ENCODE measurements around the gene HOXA1.

HOXA1 gene

DNA sequence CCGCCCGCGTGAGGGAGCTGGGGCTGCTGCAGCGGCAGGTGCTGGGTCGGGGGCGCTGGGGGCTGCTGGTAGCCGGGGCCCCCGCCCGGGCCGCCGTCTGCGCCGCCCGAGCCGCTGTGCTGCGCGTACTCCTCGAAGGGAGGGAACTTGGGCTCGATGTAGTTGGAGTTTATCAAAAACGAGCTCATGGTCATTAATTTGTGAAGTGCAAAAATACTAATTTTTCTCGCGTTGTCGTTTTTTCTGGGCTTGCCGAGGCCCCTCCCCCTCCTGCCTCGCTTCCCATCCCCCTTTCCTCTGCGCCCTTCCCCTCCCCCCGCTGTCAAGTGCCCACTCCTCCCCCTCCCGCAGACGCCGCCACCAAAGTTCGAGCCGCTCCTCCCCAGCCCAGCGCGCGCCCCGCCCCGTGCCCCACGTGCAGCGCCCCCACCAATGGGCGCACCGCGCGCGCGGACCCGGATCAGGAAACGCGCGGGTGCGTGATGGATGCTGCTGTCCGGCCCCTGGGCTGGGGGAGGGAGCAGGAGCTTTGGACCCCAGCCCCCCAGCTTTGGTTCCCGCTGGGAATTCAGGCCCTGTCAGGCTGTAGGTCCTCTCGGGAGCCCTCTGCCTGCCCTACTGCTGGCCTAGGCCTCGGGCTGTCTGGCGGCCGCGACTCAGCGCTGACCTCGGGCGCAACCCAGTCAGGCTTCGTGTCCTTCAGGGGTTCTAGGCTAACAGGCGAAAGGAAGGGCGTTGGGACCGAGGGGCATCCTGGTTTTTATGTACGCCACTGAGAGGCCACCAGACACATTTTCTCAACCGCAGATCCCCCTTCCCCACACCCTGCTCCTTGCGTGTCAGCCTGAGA is 35.0 kb upstream of the HOXA1 start, which contains the start of gene HOXA4:
TSS of gene HOXA4 (minus strand) at position 218 of the 850 bp plus-strand sequence. CDS start at position 194, 24 bp downstream.
- DNase-seq = peak; percentile 95

- DNase-seq = peak; percentile 57
Observed at GRCh38 chr7:27129729-27130539, 34.1 kb upstream of the HOXA1 start.

DNA sequence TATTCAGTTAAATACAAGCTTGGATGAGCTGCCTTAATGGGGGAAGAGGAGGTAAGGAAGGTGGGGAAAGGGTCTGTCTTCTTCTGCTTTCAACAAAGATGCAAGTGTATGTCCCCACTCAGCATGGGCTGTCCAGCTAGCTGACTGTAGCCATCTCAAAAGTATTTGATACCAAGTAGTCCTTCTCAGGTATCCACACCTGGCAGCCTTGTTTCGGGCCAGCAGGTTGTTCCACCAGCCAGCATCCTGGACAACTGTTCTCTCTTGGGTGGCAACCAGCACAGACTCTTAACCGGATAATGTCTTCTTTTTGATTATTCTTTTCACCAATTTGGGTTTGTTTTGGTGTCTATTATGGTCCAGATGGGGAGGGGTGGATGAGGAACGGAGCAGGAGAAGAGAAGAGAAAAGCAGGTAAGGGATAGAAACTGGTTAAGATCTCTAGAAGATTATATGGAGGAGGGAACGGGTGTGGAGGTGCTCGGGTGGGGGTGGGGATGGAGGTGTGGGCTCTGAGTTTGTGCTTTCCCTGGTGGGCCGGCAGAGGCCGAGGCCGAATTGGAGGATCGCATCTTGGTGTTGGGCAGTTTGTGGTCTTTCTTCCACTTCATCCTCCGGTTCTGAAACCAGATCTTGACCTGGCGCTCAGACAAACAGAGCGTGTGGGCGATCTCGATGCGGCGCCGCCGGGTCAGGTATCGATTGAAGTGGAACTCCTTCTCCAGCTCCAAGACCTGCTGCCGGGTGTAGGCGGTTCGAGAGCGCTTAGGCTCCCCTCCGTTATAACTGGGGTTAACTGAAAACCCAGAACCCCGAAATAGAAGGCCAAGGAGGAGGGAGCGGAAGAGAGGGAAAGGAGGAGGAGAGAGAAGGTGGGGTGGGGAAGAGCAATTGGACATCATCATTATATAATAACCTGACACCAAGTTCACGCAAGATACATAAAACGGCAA is 33.3 kb upstream of the HOXA1 start:
- no peak for DNase-seq

GRCh38 chr7:27128034-27128433 is 32.2 kb upstream of the HOXA1 start:
- DNase-seq = no peak

DNA sequence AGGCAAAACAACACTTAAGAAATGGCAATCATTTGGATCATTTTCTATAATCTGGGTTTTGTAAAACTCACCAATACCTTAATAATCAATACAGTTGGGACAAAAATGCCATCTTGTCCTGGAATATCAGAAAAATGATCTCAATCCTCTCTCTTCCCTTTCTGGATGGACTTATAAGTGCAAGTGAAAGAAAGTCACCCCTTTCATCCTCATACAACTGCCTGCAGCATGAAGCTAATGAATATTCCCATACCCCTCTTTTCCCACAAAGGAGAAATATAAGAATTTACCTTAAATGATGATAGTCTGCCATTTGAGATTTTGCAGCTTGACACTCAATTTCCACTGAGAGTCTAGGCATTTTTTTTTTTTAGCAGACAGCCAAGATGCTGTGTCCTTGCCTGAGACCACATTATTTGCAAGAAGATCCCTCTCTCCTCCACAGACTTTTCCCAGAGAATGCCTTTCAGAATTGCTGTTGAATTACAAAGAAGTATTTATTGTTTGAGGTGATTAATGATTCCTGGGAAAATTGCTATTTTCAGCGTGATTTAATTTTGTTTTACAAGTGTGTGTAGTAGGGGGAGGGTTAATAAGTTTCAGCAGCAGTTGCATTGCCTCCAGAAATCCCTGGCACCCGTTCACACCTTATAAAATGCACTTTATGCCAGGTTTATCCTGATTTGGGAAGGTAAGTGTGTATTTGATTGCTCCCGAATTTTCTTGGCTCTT is 31.0 kb upstream of the HOXA1 start:
- DNase-seq = no peak

GRCh38 chr7:27125986-27126394 is 30.2 kb upstream of the HOXA1 start:
- DNase-seq = no peak

- no peak for DNase-seq
Observed at GRCh38 chr7:27124902-27125689, 29.3 kb upstream of the HOXA1 start.

DNA sequence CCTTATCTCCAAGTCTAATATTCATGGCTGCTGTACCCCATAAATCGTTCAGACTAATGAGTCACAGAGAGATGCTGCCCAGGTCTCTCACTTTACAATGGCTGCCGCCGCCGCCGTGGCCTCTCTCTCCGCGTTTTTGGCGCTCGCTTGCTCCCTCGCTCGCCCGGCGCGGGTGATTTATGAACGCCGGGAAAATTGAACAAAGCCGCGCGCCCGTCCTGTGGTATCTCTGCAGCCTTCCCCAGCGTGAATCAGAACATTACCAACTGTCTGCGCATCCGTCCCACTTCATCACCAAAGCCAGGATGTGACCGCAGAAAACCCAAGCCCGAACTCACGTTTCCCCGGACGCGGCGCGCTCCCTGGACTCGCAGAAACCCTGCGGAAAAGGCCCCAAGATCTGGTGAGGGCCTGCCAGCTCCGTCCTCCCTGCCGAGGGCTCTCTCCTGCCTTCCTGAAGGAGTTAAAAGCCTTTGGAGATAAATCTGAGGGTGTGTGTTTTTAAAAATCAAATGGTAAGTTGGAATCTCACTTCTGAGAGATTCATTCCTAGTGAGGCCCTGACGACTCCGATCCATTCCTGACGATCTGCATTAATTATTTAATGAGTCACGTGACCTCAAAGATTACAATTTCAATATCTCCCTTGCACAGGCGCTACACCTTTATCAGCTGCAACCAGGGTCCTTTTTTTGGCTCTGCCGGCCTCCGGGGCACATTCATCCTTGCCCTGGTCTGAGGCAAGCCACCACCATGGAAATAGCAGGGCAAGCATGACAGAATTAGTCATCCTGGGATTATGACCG is 28.5 kb upstream of the HOXA1 start:
- no peak for DNase-seq

GRCh38 chr7:27123477-27124053 is 27.8 kb upstream of the HOXA1 start:
- DNase-seq = no peak

DNA sequence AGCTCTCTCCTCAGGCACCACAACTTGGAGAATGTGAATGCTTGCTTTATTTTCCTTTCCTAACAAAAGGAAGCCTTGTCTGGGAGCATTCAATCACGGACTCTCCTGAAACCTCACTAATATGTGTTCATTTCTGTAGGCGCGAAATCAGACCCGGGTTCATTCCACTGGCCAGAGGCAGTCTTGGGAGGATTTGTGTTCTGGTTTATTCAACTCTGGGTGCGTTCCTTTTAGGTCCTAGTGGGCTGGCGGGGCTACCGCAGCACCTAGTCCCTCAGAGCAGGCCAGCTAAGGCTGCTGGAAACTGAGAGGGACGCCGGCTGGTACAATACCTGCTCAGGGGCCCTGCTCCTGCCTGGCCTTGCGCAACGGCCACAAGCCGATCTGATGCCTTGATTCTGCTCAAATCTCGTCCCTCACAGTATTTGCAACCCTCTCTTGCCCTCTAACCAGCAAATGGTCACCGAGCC is 27.2 kb upstream of the HOXA1 start:
- no peak for DNase-seq

DNA sequence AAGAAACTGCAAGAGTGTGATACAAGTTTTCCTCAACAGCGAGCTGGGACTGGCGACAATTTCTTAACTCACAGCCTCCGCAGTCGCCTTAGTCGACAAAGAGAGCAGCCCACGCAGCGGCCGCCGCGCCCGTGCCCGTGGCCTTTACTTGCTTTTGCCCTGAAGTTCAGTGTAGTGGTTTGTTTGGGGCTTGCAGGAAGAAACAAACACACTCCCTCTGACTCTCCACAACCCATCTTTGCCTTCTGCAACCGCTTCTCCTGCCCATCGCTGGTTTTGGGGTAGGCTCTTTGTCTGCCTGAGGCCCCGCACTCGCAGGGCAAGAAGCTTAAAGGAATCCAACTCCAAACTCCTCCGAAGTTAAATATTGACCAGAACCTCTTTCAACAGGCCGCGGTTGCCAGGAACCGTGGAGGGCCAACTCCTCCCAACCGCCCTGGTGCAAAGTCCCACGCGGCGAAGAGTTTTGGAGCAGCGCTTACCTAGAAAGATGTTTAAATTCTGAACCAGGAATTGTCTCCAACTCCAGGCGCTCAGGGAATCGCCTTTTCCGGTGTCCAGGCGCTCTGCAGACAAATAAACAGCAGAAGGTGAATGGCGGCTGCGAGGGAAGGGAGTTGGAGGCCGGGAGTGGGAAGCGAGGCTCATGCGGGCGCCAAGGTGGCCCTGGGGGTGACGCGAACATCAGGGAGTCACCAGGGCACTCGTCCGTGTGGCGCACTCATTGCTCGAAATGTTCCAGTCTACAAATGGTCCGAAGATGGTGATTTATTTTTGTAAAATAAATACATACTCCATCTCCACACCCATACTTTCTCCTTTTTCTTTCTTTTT is 26.5 kb upstream of the HOXA1 start:
- DNase-seq = no peak

DNA sequence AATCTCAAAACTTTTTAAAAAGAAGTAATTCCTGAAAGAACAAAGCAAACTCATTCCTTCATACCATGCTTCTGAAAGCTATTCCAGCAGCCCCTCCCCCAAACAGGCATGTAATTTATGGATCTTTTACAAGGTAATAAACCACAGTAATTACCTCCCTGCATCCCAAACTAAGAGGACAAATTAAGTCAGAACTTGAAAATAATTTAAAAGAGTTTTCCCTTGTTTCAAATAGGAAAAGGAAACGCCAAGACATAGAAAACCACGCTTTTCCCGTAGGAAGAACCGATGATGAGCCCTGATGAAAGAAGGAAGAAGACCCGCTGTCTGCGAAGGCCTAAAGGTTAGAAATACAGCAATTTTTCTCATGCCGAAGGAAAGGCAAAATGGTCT is 25.9 kb upstream of the HOXA1 start:
- no peak for DNase-seq

DNA sequence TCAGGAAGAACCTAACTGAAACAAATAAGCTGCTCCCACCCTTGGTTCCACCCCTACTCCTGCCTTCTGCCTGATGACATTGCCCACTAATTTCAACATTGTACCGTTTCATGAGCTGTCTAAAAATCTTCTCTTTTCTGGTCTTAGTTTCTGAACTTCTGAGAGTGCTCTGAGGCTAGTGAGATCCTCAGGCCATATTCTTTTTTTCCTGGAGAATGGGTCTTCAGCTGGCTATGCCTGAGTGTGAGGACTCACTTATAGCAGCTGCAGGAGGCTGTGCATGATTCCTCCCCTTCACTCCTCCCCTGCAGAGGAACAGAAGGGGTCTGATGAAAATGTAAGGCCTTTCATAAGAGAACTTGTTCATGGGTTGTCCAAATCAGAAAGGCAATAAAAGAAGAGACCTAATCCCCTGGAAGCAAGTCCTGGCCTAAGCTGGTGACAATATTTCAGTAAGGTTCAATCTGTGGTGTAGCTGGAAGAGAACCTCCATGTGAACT is 23.7 kb upstream of the HOXA1 start:
- no peak for DNase-seq

DNA sequence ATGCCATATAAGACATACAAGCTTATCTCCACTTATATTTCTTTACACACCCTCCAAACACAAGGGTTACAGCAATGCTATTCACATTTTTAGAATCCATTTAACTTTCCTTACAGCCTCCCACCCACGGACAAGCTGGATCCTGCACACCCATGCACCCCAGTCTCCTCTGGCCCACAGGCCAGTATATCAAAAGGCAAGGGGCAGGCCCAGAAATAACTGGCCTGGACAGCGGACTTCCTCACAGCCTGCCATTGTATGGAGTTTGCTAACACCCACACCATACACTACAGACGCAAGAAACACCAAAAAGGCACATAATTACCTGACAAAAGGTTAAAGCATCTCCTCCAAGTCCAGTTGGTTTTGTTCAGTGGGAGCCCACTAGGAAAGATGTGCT is 22.8 kb upstream of the HOXA1 start:
- DNase-seq = no peak

DNA sequence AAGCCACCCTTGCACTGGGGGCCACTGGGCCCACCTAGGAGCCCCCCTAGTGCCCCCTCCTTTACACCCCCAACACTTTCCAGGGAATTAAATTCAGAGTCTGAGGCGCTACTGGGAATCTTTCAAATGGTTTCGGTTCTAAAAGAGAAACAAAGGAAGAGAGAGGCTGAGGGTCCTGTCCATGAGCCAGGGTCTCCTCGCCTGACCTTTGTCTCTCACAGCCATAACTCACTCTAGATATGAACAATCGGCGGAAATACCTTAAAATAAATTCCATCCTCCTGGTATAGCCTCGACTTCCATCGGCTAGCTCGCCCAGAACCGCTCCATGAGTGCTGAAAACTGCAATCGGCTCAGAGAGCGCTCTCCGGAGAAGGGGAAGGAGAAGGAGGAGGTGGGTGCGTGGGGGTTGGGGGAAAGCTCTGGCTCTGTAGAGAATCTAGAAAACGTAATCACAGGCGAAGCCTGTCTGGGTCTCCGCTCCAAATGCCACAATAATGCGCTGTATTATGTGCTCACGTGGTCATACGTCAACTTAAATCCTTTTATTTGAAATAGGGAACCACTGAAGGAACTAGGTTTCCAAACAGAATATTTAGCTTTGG is 22.2 kb upstream of the HOXA1 start:
- DNase-seq = no peak

GRCh38 chr7:27116962-27117886 is 21.4 kb upstream of the HOXA1 start:
- no peak for DNase-seq

Data from hematopoietic multipotent progenitor cell treated with erythropoietin and hydrocortisone succinate and interleukin-3 and kit ligand, for 4 days (in vitro differentiated cells).